ENCODE measurements around the gene TP53I13. TPM values are rescaled to one million over a fixed set of nuclear protein-coding genes. Genes with fewer than 3 reads are reported as not detected.

TP53I13 gene
- total and polyA plus RNA-seq, 2 of the 13 experiments (the other 11 are each of a cell fraction or from before 2014, with no cell fraction given), result 16.9 to 25.7 TPM

- in situ Hi-C loops (cut with HindIII; ENCODE audit: extremely low pct_ligation_motif_present, low pct_unique_long_range_greater_than_20kb), result loop anchor here (5.0 kb wide), 1 partner anchor 35 kb away; no protein-coding TSS in a partner anchor
- ChIA-PET CTCF (ENCODE audit: low intra/inter-chr PET ratio, low total read pairs) (interaction anchor here (0.6 kb wide), 1 partner anchor 9 kb away, joined by 3 read pairs; no protein-coding TSS in a partner anchor), POLR2A (no interaction called here)
- Histone ChIP-seq H3K4me2 (ENCODE audit: low read depth, low read length) (no peak overlapping the region), H4K20me1 (ENCODE audit: insufficient read depth, low read length) (peaks cover 5% of the 10 kb centered on the region; the same call in 1 of the 2 replicates), H3K27ac (ENCODE audit: extremely low read length, insufficient read depth, low read length) (no peak overlapping the region), H3K9ac (ENCODE audit: insufficient read depth, low read depth, low read length) (no peak overlapping the region), H3K4me3 (replicated peaks in 1 of 3; ENCODE audit: insufficient read depth in 1 of 3, low read depth in 2 of 3, low read length in 3 of 3) (no peak overlapping the region), H3K9me3 (ENCODE audit: low read length) (no peaks in the 10 kb centered on the region), H3K36me3 (replicated peaks in 1 of 2; ENCODE audit: control insufficient read depth in 1 of 2, insufficient read depth in 2 of 2, low read length in 2 of 2) (peaks cover 6 to 7% of the 10 kb centered on the region in 2 experiments; a peak in 4 of 5 replicates), H3K4me1 (ENCODE audit: insufficient read depth, low read length) (peaks cover 25% of the 10 kb centered on the region), H2AFZ (ENCODE audit: low read length) (no peak overlapping the region), H3K79me2 (ENCODE audit: insufficient read depth, low read length) (peaks cover 12% of the 10 kb centered on the region), H3K27me3 (ENCODE audit: control insufficient read depth in 1 of 2, insufficient read depth in 2 of 2, low read length in 2 of 2) (no peaks in the 10 kb centered on the region)
- TF ChIP-seq, protein P1, sequence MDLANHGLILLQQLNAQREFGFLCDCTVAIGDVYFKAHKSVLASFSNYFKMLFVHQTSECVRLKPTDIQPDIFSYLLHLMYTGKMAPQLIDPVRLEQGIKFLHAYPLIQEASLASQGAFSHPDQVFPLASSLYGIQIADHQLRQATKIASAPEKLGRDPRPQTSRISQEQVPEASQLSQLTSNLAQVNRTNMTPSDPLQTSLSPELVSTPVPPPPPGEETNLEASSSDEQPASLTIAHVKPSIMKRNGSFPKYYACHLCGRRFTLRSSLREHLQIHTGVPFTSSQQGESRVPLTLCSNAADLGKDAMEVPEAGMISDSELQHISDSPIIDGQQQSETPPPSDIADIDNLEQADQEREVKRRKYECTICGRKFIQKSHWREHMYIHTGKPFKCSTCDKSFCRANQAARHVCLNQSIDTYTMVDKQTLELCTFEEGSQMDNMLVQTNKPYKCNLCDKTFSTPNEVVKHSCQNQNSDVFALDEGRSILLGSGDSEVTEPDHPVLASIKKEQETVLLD (CRISPR knock-in tag; IDR thresholded peaks at IDR 0.05; ENCODE audit: low read depth), result no peak
- TF ChIP-seq KLF9 (CRISPR knock-in tag; IDR thresholded peaks at IDR 0.05; ENCODE audit: low read depth) (no peak), LBX2 (CRISPR knock-in tag; IDR thresholded peaks at IDR 0.05; ENCODE audit: borderline replicate concordance) (no peak), MTF1 (CRISPR knock-in tag; IDR thresholded peaks at IDR 0.05) (no peak), ZNF331 (CRISPR knock-in tag; IDR thresholded peaks at IDR 0.05) (no peak), ZNF256 (CRISPR knock-in tag; conservative IDR thresholded peaks at IDR 0.05) (no peak), ZNF362 (CRISPR knock-in tag; IDR thresholded peaks at IDR 0.05; ENCODE audit: borderline replicate concordance) (no peak)
- TF ChIP-seq, protein P2, sequence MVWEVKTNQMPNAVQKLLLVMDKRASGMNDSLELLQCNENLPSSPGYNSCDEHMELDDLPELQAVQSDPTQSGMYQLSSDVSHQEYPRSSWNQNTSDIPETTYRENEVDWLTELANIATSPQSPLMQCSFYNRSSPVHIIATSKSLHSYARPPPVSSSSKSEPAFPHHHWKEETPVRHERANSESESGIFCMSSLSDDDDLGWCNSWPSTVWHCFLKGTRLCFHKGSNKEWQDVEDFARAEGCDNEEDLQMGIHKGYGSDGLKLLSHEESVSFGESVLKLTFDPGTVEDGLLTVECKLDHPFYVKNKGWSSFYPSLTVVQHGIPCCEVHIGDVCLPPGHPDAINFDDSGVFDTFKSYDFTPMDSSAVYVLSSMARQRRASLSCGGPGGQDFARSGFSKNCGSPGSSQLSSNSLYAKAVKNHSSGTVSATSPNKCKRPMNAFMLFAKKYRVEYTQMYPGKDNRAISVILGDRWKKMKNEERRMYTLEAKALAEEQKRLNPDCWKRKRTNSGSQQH (CRISPR knock-in tag; IDR thresholded peaks at IDR 0.05; ENCODE audit: low read depth), result no peak
- 94% methylated on average over 7 of the region's 13 CpGs for WGBS (ENCODE audit: low lambda C conversion rate)
- no peak for DNase-seq (ENCODE audit: low spot score)
- ATAC-seq, result no peak
- intact Hi-C loops (cut with micrococcal nuclease; ENCODE audit: unreplicated experiment), result no loop called here
- no TSS peak for BruUV-seq (replicated peaks)
- FAIRE-seq, result no peak
These were observed 14.3 kb downstream of the TP53I13 start for GRCh38 chr17:29582772-29583171.

All from HepG2 (cell line).